ENCODE measurements around the gene PROSER3.
"Not testable (repeated sequence)": the region's sequence is repeated elsewhere in the genome, so short reads cannot be mapped to it uniquely, and the experiment has no call there.

The PROSER3 gene

DNA sequence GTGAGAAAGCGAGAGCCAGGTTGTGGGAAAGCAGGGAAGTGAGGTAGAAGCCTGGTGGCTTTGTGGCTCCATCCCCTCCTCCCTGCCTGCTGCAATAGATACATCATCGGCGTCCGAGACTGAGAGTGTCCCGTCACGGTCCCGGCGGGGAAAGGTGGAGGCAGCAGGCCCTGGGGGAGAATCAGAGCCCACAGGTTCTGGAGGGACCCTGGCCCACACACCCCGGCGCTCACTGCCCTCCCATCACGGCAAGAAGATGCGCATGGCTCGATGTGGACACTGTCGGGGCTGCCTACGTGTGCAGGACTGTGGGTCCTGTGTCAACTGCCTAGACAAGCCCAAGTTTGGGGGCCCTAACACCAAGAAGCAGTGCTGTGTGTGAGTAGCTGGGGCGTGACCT, 35.1 kb upstream of the PROSER3 start:
- DNase-seq (ENCODE audit: low read depth), result no peak

- no peak for DNase-seq (ENCODE audit: low read depth)
Observed at GRCh38 chr19:35723671-35724070, 34.3 kb upstream of the PROSER3 start.

DNA sequence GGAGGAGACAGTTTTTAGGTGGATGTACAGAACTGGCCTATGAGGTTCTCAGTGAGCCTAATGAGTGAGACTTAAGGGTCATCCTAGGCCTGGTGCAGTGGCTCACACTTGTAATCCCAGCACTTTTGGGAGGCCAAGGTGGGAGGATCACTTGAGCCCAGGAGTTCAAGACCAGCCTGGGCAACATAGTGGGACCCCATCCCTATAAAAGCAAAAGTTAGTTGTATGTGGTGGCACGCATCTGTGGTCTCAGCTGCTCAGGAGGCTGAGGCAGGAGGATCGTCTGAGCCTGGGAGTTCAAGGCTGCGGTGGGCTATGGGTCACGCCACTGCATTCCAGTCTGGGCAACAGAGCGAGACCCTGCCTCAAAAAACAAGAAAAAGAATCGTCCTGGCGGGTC, 33.8 kb upstream of the PROSER3 start:
- DNase-seq (ENCODE audit: low read depth), result not testable (repeated sequence)

DNA sequence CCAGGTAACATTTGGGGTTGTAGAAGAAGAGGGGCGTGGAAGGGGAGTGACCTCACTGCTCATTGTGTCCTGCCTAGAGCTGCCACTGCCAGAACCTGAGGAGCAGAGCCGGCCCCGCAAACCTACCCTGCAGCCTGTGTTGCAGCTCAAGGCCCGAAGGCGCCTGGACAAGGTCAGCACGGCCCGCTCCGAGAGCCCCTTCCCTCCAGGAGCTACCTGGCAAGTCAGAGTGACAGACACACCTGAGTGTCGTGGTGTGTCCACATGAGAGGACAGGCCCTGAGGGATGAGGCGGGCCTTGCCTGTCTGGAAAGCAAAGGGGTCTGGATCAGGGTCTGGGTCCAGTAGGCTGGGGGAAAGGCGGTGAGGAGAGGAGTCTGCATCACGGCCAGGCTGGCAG, 33.4 kb upstream of the PROSER3 start:
- DNase-seq (ENCODE audit: low read depth), result no peak

- DNase-seq (ENCODE audit: low read depth), result no peak
Observed at GRCh38 chr19:35725216-35725861, 32.6 kb upstream of the PROSER3 start.

- DNase-seq (ENCODE audit: low read depth), result no peak
Observed at GRCh38 chr19:35727053-35727955, 30.7 kb upstream of the PROSER3 start.

- DNase-seq (ENCODE audit: low read depth), result no peak
Observed at GRCh38 chr19:35727956-35728706, 29.8 kb upstream of the PROSER3 start.

GRCh38 chr19:35729021-35729420, 29.0 kb upstream of the PROSER3 start:
- DNase-seq (ENCODE audit: low read depth), result no peak

- DNase-seq (ENCODE audit: low read depth), result no peak
Observed at GRCh38 chr19:35729763-35730162, 28.2 kb upstream of the PROSER3 start.

GRCh38 chr19:35730326-35730725, 27.6 kb upstream of the PROSER3 start:
- no peak for DNase-seq (ENCODE audit: low read depth)

DNA sequence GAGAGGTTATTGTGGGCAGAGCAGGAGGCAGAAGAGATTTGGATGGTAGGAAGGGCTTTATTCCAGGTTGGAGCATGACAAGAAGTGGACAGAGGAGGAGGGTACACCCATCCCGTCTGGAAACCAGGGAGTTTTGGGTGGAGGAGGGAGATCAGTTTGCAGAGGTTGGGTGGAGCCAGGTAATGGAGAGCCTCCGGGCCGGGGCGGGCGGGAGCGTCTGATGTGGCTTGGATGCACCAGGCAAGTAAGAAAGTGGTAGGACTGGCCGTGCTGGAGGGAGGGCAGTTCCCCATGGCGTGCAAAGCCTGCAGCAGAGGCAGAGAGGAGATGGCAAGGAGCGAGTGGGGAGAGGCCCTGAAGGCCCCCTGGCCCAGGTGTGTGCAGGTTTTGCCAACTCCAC, 26.6 kb upstream of the PROSER3 start:
- no peak for DNase-seq (ENCODE audit: low read depth)

GRCh38 chr19:35731779-35732405, 26.1 kb upstream of the PROSER3 start:
- no peak for DNase-seq (ENCODE audit: low read depth)

DNA sequence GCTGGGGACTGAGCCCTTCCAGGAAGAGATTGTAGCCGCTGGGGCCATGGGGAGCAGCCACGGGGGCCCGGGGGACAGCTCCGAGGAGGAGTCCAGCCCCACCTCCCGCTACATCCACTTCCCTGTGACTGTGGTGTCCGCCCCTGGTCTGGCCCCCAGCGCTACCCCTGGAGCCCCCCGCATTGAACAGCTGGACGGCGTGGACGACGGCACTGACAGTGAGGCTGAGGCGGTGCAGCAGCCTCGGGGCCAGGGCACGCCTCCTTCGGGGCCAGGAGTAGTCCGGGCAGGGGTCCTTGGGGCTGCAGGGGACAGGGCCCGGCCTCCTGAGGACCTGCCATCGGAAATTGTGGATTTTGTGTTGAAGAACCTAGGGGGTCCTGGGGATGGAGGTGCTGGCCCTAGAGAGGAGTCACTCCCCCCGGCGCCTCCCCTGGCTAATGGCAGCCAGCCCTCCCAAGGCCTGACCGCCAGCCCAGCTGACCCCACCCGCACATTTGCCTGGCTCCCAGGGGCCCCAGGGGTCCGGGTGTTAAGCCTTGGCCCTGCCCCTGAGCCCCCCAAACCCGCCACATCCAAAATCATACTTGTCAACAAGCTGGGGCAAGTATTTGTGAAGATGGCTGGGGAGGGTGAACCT, 25.3 kb upstream of the PROSER3 start:
- no peak for DNase-seq (ENCODE audit: low read depth)

DNA sequence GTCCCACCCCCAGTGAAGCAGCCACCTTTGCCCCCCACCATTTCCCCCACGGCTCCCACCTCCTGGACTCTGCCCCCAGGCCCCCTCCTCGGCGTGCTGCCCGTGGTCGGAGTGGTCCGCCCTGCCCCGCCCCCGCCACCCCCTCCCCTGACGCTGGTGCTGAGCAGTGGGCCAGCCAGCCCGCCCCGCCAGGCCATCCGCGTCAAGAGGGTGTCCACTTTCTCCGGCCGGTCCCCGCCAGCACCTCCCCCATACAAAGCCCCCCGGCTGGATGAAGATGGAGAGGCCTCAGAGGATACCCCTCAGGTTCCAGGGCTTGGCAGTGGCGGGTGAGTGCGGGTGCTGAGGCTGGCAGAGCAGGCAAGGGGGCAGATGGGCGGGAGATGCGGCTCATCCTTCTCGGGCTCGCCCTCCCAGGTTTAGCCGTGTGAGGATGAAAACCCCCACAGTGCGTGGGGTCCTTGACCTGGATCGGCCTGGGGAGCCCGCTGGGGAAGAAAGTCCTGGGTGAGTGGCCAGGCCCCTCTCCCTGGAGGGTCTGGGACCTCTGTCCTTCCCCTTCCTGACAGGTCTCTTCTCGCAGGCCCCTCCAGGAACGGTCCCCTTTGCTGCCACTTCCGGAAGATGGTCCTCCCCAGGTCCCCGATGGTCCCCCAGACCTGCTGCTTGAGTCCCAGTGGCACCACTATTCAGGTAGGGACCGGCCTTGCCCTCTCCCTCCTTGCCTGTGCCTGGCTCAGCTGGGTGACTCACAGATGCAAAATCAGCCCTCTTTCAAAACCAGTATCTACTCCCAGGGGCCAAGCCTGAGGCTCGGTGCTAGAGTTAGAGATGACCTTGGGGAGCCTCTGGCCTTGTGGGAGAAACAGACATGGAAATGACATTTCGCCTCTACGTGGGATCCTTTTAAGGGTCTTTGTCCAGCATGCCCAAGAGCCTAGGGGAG, 24.5 kb upstream of the PROSER3 start:
- no peak for DNase-seq (ENCODE audit: low read depth)

DNA sequence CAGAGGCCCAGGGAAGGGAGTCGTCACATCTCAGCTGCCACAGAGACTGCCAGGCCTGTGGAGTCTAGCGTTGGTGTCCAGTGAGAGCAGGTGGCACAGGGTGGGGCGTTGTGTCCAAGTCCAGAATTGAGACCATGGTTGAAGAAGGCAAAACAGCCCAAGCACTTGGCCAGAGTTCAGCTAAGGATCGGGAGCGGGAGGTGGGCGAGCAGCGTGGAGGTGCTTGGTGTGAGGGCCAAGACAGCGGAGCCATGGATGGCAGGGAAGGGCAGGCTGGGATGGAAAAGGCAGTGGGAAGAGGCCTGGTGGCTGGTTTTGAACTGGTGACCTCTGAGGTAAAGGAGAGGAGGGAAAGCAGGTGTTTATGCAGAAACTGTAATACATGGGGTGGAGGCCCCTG, 23.7 kb upstream of the PROSER3 start:
- no peak for DNase-seq (ENCODE audit: low read depth)

DNA sequence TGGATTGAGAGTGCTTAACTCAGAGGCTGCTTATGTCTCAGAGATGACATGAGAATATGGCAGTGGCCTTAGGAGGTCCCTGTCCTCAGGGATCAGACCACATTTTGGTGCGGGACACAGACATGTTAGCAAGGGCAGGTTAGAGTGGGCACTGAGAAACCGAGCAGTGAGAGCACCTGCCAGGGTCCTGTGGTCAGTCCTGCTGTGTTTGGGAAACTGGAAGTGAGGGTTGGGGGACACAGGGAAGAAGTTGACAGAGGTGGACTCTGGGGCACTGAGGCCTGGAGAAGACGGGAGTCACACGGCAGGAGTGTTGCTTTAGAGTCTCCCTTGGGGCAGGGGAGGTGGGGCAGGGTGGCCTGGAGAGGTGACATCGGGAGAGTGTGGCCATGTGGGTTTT, 23.1 kb upstream of the PROSER3 start:
- DNase-seq (ENCODE audit: low read depth), result no peak

DNA sequence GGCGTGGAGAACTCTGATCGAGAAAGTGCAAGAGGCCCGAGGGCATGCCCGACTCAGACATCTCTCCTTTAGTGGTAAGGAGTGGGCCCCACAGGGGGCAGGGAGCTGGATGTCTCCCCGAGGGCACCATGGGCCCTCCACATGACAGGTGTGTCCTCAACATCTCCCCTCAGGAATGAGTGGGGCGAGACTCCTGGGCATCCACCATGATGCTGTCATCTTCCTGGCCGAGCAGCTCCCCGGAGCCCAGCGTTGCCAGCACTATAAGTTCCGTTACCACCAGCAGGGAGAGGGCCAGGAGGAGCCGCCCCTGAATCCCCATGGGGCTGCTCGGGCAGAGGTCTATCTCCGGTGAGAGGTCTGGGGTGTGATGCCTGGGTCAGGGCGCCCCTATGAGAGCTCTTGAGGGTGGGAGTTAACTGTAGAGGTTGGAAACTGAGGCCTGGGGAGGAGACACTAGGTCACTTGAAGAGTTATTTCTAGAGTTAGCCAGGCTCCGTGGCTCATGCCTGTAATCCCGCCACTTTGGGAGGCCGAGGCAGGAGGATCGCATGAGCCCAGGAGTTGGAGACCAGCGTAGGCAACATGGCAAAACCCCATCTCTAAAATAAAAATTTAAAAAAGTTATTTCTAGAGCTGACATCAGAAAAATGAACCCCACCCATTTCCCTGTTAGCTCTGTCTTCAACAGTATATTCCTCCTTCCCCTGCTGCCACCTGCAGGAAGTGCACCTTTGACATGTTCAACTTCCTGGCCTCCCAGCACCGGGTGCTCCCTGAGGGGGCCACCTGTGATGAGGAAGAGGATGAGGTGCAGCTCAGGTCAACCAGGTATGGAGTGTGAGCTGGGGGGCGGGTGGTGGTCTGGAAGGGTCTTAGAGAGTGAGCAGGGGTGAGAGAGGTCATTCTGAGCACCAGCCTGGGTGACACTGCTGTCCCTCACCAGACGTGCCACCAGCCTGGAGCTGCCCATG, 20.8 kb upstream of the PROSER3 start:
- no peak for DNase-seq (ENCODE audit: low read depth)

DNA sequence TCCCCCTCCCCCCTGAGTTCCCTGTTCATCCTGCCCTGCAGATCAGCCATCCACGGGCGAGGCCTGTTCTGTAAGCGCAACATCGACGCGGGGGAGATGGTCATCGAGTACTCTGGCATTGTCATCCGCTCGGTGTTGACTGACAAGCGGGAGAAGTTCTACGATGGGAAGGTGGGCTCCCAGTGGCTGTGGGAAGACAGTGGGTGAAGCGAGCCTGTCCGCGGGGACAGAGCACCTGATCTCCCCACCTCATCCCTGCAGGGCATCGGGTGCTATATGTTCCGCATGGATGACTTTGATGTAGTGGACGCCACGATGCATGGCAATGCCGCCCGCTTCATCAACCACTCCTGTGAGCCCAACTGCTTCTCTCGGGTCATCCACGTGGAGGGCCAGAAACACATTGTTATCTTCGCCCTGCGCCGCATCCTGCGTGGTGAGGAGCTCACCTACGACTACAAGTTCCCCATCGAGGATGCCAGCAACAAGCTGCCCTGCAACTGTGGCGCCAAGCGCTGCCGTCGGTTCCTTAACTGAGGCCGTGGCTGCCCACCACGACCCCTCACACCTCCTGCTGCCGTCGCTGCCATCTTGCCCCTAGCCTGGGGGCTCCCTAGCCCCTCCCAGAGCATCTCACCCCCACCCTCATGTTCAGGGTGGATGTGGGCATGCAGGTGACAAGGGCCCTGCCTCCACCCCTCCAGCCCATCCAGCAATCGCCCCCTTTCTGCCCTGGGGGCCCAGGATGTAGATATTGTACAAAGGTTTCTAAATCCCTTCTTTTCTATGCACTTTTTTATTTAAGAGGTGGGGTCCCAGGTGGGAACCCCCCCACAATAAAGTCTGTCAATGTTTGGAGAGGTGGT, 19.7 kb upstream of the PROSER3 start:
- no peak for DNase-seq (ENCODE audit: low read depth)

GRCh38 chr19:35738887-35739229, 19.1 kb upstream of the PROSER3 start:
- DNase-seq (ENCODE audit: low read depth), result no peak

Measured in stimulated activated CD4-positive, alpha-beta T cell treated with anti-CD3 and anti-CD28 coated beads, Interleukin-2, amount 100 ng/mL, for 4 hours (primary cell).